IPS-NIHi7 (cell line): ENCODE measurements around the gene SFMBT2.
"Not testable (repeated sequence)": the region's sequence is repeated elsewhere in the genome, so short reads cannot be mapped to it uniquely, and the experiment has no call there.

Experiments
- DNase-seq: peaks from one replicate; pipeline ENCODE4 v3.0.0; 2012; ENCODE audit warnings: mixed read lengths; ENCODE audit errors: extremely low spot score

Gene SFMBT2

GRCh38 chr10:7184660-7185366, 226.0 kb downstream of the SFMBT2 start:
- no peak for DNase-seq

DNA sequence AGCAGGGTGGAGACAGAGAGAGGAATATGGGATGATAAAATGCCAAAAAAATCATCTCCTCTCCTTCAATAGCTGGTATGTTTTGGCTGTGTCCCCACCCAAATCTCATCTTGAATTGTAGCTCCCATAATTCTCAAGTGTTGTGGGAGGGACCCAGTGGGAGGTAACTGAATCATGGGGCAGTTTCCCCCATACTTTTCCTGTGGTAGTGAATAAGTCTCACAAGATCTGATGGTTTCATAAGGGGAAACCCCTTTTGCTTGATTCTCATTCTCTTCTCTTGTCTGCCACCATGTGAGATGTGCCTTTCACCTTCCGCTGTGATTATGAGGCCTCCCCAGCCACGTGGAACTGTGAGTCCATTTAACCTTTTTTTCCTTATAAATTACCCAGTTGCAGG, 226.7 kb downstream of the SFMBT2 start:
- DNase-seq = not testable (repeated sequence)

DNA sequence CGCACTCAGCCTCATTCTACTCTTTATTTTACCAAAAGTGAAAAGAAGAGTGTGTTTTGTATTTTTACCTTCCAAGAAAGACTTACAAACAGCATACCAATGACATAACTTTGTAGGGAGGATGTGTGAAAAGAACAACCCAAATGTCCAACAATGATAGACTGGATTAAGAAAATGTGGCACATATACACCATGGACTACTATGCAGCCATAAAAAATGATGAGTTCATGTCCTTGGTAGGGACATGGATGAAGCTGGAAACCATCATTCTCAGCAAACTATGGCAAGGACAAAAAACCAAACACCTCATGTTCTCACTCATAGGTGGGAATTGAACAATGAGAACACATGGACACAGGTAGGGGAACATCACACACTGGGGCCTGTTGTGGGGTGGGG, 228.5 kb downstream of the SFMBT2 start:
- not testable (repeated sequence) for DNase-seq

DNA sequence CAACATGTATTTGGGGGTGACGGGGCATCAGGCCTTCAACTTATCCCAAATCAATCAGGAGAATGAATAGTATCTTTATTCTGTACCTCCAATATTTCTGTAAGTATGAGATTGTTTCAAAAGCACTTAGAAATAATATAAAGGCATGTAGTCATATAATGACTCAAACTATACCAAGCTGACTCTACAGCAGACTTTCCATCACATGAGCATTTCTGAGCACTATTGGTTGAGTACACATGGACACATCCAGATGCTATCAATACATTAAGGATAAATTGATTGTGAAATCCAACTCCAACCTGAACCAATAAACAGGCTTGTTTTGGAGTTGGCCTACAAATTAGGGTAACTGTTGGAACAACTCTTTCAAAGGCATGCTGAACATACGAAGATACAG, 229.4 kb downstream of the SFMBT2 start:
- no peak for DNase-seq

GRCh38 chr10:7179536-7179935, 231.3 kb downstream of the SFMBT2 start:
- DNase-seq = no peak

- DNase-seq = no peak
Measured at GRCh38 chr10:7173948-7174347, 236.9 kb downstream of the SFMBT2 start.

GRCh38 chr10:7171825-7172224, 239.0 kb downstream of the SFMBT2 start:
- DNase-seq = no peak

DNA sequence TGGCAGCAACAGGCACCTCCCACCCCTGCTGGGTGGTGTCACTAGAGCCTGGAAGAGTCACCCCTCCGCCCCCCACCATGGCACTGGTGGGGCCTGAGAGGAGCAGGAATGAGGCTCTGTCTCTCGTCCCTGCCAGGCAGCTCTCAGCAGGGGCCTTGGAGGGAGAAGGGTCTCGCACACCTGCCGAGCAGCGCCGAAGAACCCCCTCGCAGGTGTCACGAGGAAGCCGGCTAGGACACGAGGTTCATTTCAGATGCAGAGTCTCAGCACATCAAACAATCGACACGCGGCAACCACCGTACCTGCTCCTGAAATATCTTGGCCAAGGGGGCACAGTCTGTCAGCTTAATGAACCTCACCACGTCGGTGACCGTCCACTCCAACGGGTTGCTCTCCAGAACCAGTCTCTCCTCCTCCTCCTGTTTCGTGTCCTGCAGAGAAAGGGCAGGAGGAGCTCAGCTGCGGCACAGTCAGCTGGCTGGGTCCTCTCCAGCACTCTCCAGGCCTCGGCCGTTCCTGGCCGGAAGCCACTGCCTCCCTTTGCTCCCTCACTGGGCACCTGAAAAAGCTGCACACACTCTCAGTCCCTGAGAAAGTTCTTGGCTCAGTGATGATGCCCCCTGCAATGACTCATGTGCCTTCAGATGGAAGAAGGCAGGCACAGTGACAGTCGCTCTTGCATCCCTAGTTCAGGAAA, 240.1 kb downstream of the SFMBT2 start:
- no peak for DNase-seq

DNA sequence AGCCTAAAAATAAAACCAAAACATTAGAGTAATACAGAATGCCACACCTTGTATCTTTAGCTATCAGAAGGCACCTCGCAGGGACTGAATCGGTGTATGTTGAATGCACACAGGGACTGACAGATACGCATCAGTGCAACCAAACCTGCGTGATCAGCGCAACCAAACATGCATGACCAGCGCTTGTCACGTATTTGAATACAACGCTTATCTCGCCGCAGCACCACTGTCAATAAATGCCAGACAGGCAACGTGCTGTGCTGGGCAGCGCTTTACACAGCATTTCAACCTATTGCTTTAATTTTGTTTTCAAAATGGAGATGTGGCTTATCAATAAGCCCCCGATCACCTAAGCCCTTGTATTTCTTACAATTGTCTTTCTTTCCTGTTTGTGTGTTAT, 242.4 kb downstream of the SFMBT2 start:
- DNase-seq = no peak

DNA sequence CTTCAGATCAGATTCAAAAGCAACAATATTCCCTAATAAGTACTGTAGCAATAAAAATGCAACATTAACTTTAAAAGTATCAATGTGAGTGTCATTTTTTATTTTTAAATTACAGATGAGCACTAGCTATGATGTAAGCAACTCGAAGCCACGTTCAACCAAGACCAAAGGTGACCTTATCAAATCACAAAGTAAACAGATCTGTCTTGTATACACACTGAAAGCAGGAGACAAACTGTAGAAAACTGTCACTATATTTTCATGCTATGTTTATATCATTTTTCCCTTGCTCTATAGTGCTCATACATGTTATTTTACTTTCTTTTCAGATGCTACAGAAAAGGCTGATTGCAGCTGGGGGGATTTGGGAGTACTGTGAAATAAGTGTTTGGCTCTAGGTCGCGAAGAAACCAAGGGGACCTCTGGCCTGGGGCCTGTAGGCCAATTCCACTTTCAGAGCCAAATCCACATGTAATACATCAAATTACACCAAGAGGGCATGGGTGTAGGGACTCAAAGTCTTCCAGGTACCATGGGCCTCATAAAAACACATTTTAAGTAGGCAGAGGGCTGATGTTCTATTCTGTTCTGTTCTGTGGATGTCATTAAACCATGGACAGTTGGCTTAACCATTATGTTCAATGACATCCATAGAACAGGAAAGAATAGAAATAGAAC, 245.2 kb downstream of the SFMBT2 start:
- DNase-seq = no peak

GRCh38 chr10:7164955-7165354, 245.9 kb downstream of the SFMBT2 start:
- no peak for DNase-seq

GRCh38 chr10:7162331-7162730, 248.5 kb downstream of the SFMBT2 start:
- no peak for DNase-seq

DNA sequence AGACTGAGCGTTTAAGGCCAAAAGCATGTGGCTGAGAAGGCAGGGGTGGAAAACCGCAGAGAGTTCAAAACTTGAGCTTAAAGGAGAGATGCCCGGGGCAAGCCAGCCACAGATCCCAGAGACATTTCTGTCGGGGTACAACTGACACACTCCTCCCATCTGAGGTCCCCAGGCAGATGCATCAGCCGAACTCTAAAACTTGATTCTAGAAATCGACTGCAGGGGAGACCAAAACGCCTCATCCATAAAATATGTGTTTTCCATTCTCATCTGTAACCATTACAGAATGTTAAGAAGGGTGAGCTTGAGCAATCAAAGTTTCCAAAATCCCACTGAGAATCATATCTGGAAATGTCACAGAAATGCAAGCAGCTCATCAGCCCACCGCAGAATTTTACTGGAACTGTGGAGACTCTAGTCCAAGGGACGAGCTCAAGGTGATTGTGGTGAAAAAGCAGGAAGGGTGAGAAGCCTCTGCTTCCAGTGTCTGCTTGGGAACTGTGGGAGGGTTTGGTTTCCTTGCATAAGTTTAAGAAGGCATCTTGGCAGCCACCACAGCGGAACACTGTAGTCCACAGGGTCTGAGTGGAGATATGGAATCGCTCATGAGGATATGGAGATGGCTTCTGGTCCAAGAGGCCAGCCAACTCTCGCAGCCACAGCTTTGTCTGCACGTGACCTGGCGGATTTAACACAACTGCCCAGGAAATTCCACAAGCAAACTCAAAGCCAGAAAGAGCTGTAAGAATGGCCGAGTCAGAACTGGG, 249.2 kb downstream of the SFMBT2 start:
- DNase-seq = no peak

GRCh38 chr10:7159928-7160327, 250.9 kb downstream of the SFMBT2 start:
- no peak for DNase-seq

DNA sequence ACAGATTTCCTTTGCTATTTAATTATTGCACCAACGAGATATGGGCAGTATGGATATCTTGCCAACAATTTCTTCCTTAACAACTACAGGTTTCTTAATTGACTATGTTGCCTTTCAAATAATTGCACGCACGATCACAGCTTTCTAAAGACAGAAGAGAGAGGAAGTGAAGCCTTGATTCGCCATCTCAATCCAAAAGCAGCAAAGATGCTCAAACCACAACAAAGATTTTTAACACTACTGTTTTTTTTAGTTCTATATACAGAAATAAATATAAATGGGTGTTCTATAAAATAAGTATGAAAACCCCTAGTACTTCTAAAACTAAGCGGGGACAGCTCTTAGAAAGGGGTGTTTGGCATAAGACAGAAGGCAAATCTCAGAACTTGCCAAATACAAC, 251.3 kb downstream of the SFMBT2 start:
- DNase-seq = no peak

- no peak for DNase-seq
Measured at GRCh38 chr10:7157091-7157490, 253.7 kb downstream of the SFMBT2 start.

DNA sequence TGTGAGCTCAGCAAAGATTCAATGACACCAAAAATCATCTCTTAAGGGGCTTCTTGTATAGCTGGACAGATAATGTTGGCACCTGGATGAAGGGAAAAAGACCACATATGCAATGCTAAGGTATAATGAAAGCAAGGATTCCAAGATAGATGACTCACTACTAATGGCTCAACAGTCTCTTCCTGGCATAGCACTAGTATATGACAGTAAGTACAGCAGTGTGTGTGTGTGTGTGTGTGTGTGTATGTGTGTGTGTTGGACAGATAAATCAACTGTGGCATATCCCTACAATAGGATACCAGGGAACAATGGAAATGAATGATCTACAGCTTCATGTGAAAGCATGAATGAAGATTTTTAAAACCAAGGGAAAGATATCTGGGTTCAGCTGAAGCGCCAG, 257.1 kb downstream of the SFMBT2 start:
- no peak for DNase-seq

DNA sequence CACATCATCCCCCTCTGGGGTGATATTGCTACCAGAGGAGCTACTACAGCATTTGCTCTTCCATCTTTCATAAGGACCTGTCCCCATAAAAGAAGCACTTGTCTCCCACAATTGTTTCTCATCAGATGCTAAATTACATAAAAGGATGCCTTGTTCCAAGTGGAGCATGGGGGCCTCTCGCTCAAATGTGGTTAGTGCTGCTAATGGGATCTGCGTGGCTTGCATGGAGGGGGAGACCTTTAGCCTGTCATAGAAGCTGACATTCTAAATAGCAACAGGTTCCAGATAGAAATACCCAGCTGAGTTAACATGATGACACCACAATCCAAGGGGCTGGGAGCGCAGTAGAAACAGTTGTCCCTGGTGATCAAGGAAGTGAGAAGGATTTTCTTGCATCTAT, 257.9 kb downstream of the SFMBT2 start:
- no peak for DNase-seq

DNA sequence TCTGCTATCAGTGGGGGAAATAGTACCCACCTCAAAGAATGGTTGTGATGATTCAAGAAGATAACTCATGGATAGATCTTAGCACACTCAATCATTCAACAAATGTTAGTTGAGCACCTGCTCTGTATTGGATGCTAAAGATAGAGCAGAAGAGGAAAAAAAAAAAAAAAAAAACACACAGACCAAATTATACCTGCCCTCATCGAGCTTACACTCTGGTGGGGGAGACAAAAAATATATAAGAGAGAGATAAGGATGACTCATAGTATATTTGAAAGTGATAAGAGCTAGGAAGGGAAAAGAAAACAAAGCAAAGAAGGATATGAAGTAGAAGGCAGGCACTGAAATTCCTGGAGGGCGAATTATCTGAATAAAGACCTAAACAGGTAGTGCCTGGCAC, 258.5 kb downstream of the SFMBT2 start:
- DNase-seq = no peak

DNA sequence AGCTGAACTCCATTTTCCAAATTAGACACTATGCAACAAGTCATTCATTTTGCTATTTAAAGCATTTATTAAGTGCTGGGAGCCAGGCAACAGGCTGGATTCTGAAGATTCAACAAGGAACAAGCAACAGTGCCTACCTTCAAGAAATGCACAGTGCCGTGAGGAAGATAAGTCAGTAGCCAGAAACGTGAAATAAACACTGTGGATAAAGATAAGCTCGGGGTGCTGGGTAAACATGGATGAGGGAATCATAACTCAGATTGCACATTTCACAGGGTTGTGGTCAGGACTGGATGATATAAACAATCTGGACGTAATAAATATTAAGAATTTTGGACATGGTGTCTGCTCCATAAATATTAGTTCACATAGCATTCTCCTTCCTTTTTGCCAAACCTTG, 259.3 kb downstream of the SFMBT2 start:
- no peak for DNase-seq

GRCh38 chr10:7150349-7150748, 260.5 kb downstream of the SFMBT2 start:
- no peak for DNase-seq

DNA sequence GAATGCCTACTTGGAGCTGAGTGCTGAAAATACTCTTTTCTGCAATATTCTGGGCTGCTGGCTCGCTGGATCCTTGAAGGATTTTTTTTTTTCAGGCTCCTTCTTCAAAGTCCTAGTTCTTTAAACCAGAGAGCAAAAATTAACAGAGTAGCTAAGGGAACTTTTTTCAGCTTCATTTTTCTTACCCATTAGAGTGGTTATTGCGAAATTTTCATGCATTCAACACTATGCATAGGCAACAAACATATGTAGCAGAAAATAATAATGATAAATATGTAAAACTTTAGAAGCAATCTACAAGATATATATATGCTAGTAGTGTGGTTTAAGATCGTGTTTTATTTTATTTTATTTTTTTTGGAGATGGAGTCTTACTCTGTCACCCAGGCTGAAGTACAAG, 264.6 kb downstream of the SFMBT2 start:
- DNase-seq = no peak
